K562 (cell line): ENCODE data around the gene HSD17B1. TPM values are rescaled to one million over a fixed set of nuclear protein-coding genes. Genes with fewer than 3 reads are reported as not detected.
A peak's percentile ranks its signal among the peaks of the same experiment; 100 is the strongest.

ENCODE experiments used
- ATAC-seq: fragments of 200-7000 bp; cut with Tn5 transposase; 3 replicates; pipeline ENCODE4 v1.9.1; 2020; ENCODE audit warnings: moderate library complexity
- BruUV-seq: library from RNA; stranded (reverse); fragments of 400-500 nt; replicated peaks from 2 replicates; lab custom pipeline; 2021; lab: Mats Ljungman, UMichigan
- CTCF ChIA-PET: fragments of 300-600 bp; formaldehyde crosslinking; extraction: SDS; loops from one replicate; lab custom pipeline; 2021; ENCODE audit warnings: low intra/inter-chr PET ratio; lab: Yijun Ruan, JAX
- POLR2A ChIA-PET: fragments of 300-600, 350-650 bp; sonication (Branson Sonifier 250); formaldehyde crosslinking; extraction: SDS; loops from one replicate; lab custom pipeline; 2021; ENCODE audit warnings: antibody characterized with exemption, inconsistent platforms; lab: Yijun Ruan, JAX
- DNase-seq, 4 experiments: peaks; one replicate each; pipeline versions ENCODE4 v3.0.0 to v3.0.0-alpha.2; 2011 to 2018; ENCODE audit warnings: low spot score in 3 of 4, mixed read lengths in 3 of 4; ENCODE audit errors: extremely low read depth in 1 of 4
- FAIRE-seq: peaks from 2 replicates; lab custom pipeline; 2011; peaks lifted over from hg19 to GRCh38; lab: Jason Lieb, UNC
- H2AFZ ChIP-seq: 2 replicates; pipeline ENCODE4 v1.6.0; 2011; ENCODE audit warnings: low read depth, low read length, control low read depth, inconsistent platforms
- H3K27ac ChIP-seq: fragments of 200-600 bp; 3 replicates; pipeline ENCODE4 v1.8.0; 2011; ENCODE audit warnings: low read depth, mild to moderate bottlenecking, control low read depth, inconsistent platforms, low read length, moderate library complexity, mixed read lengths; ENCODE audit errors: extremely low read depth
- H3K27me3 ChIP-seq, 2 experiments: fragments of 300-600 bp in 1 of 2; 2 replicates in 1 of 2; 3 replicates in 1 of 2; pipeline versions ENCODE4 v1.6.0 to v1.8.0; 2011; ENCODE audit warnings: inconsistent platforms in 2 of 2, low read length in 2 of 2, mild to moderate bottlenecking in 1 of 2, mixed read lengths in 1 of 2, moderate library complexity in 1 of 2; ENCODE audit not compliant: control insufficient read depth in 2 of 2, insufficient read depth in 2 of 2
- H3K36me3 ChIP-seq: fragments of 300-600 bp; 3 replicates; pipeline ENCODE4 v1.8.0; 2011; ENCODE audit warnings: mild to moderate bottlenecking, low read length, inconsistent platforms; ENCODE audit not compliant: control insufficient read depth, insufficient read depth
- H3K4me1 ChIP-seq, 2 experiments: fragments of 200-600 bp in 1 of 2; replicated peaks in 1 of 2; 2 replicates in 1 of 2; 3 replicates in 1 of 2; pipeline versions ENCODE4 v1.5.1 to v1.8.0; 2011; ENCODE audit warnings: inconsistent platforms in 2 of 2, low read length in 2 of 2, mild to moderate bottlenecking in 1 of 2, mixed read lengths in 1 of 2, moderate library complexity in 1 of 2; ENCODE audit not compliant: control insufficient read depth in 2 of 2, insufficient read depth in 2 of 2
- H3K4me2 ChIP-seq: 2 replicates; pipeline ENCODE4 v1.6.1; 2011; ENCODE audit warnings: low read length, control low read depth, inconsistent platforms, mixed read lengths; ENCODE audit not compliant: insufficient read depth
- H3K4me3 ChIP-seq: fragments of 200-600 bp; sonication (generic), shearing (Covaris generic); 2 replicates; pipeline ENCODE4 v1.5.1; 2016; ENCODE audit warnings: control low read depth, inconsistent platforms
- H3K79me2 ChIP-seq: fragments of 200-600 bp; 3 replicates; pipeline ENCODE4 v1.8.0; 2011; ENCODE audit warnings: low read length, inconsistent platforms; ENCODE audit not compliant: control insufficient read depth, insufficient read depth
- H3K9ac ChIP-seq, 2 experiments: 2 replicates each; pipeline versions ENCODE4 v1.6.0 to v1.6.1; 2011; ENCODE audit warnings: low read depth in 2 of 2, low read length in 2 of 2, control low read depth in 1 of 2, inconsistent platforms in 1 of 2, mild to moderate bottlenecking in 1 of 2, mixed read lengths in 1 of 2; ENCODE audit not compliant: insufficient read depth in 1 of 2
- H3K9me1 ChIP-seq: one replicate; pipeline ENCODE4 v1.6.0; 2011; ENCODE audit warnings: inconsistent platforms, mild to moderate bottlenecking, low read length, moderate library complexity; ENCODE audit not compliant: control insufficient read depth, insufficient read depth
- H3K9me3 ChIP-seq: replicated peaks from 2 replicates; pipeline ENCODE4 v1.5.1; 2011; ENCODE audit warnings: low read depth, low read length, inconsistent platforms; ENCODE audit not compliant: control insufficient read depth, insufficient read depth
- H4K20me1 ChIP-seq: replicated peaks from 2 replicates; pipeline ENCODE4 v1.6.1; 2011; ENCODE audit warnings: low read length, inconsistent platforms, mixed read lengths; ENCODE audit not compliant: control insufficient read depth, insufficient read depth
- EP400 ChIP-seq: fragments of 450-650 bp; IDR thresholded peaks from 2 replicates; pipeline ENCODE4 v1.6.1; 2017; ENCODE audit warnings: antibody characterized with exemption, mild to moderate bottlenecking, moderate library complexity
- EZH2 ChIP-seq: IDR thresholded peaks from 2 replicates; pipeline ENCODE4 v1.6.1; 2012; ENCODE audit warnings: low read depth, mild to moderate bottlenecking, inconsistent platforms, low read length, borderline replicate concordance
- ILK ChIP-seq: fragments of 450-650 bp; IDR thresholded peaks from 2 replicates; pipeline ENCODE4 v1.6.1; 2016; ENCODE audit warnings: missing genetic modification characterization, low read depth, mild to moderate bottlenecking, missing compliant biosample characterization, moderate library complexity, borderline replicate concordance
- KLF6 ChIP-seq: fragments of 250-450 bp; sonication (Bioruptor Pico); IDR thresholded peaks from 2 replicates; pipeline ENCODE4 v1.4.0; 2020; ENCODE audit warnings: mild to moderate bottlenecking, moderate library complexity, borderline replicate concordance
- MAFG ChIP-seq: fragments of 450-650 bp; conservative IDR thresholded peaks from 2 replicates; pipeline ENCODE4 v1.6.1; 2016; ENCODE audit warnings: missing genetic modification characterization, missing compliant biosample characterization
- MTA2 ChIP-seq: fragments of 450-650 bp; IDR thresholded peaks from 2 replicates; pipeline ENCODE4 v1.6.1; 2016; ENCODE audit warnings: low read depth
- NEUROD1 ChIP-seq: fragments of 150-350 bp; IDR thresholded peaks from 2 replicates; pipeline ENCODE4 v1.6.1; 2014; ENCODE audit warnings: borderline replicate concordance, low read length, low read depth; ENCODE audit not compliant: partially characterized antibody
- PCBP1 ChIP-seq: fragments of 200-400 bp; formaldehyde crosslinking; IDR thresholded peaks from 2 replicates; pipeline ENCODE4 v1.6.1; 2018; ENCODE audit warnings: mild to moderate bottlenecking, low read depth, low read length; ENCODE audit not compliant: poor library complexity, severe bottlenecking
- POLR2A ChIP-seq: fragments of 450-650 bp; conservative IDR thresholded peaks from 2 replicates; pipeline ENCODE4 v1.6.1; 2016
- POLR2G ChIP-seq: fragments of 200-400 bp; formaldehyde crosslinking; IDR thresholded peaks from 2 replicates; pipeline ENCODE4 v1.6.1; 2017; ENCODE audit warnings: low read depth, mild to moderate bottlenecking, antibody characterized with exemption, low read length, moderate library complexity
- ZC3H11A ChIP-seq: IDR thresholded peaks from 2 replicates; pipeline ENCODE4 v1.6.1; 2012; ENCODE audit warnings: low read depth, low read length, improper control_type of control experiment
- ZKSCAN1 ChIP-seq: fragments of 150-350 bp; IDR thresholded peaks from 2 replicates; pipeline ENCODE4 v1.6.1; 2016; ENCODE audit warnings: low read depth, low read length
- WGBS: fragments of 100-300 bp; shearing (Covaris generic); methylation state at CpG from one replicate; pipeline ENCODE4 v1.1.6; 2016; ENCODE audit warnings: low coverage, mixed read lengths; ENCODE audit not compliant: insufficient coverage; ENCODE audit errors: missing lambda C conversion rate; 5-methylcytosine and 5-hydroxymethylcytosine counted together
- in situ Hi-C: fragments of 300-500 bp; cut with MboI; formaldehyde crosslinking; loops from 4 replicates; pipeline ENCODE4 v1.15.0; 2018; ENCODE audit warnings: inconsistent platforms, mixed read lengths
- intact Hi-C: fragments of 100-400 bp; cut with micrococcal nuclease; formaldehyde crosslinking; loops from 2 replicates; pipeline ENCODE4 v1.14.2; 2022
- polyA plus RNA-seq, 8 experiments: library from polyadenylated mRNA; depleted of rRNA in 4 of 8; stranded (reverse) in 5 of 8; unstranded in 3 of 8; fragments of >200 nt; fragmentation: Nextera tagmentation in 2 of 8; fragmentation: Illumina TruSeq in 1 of 8; extraction: Ambion mirVana in 2 of 8; extraction: Trizol in 1 of 8; gene quantifications; 2 replicates each; pipeline versions ENCODE4 v1.2.1 to v1.2.3, GENCODE V29; 2011 to 2014; ENCODE audit warnings: inconsistent platforms in 1 of 8, missing spikeins in 1 of 8
- total RNA-seq, 7 experiments: library from RNA; depleted of rRNA in 6 of 7; stranded (reverse); fragments of >200 nt in 6 of 7; fragmentation: Illumina TruSeq in 2 of 7; extraction: Trizol in 2 of 7; gene quantifications; 2 replicates each; pipeline versions ENCODE4 v1.2.1 to v1.2.3, GENCODE V29; 2011 to 2021; ENCODE audit warnings: low replicate concordance in 1 of 7

The HSD17B1 gene
- total and polyA plus RNA-seq, 9 of the 15 experiments (the other 6 are each of a cell fraction or from before 2014, with no cell fraction given): 0.55 to 21.1 (median 3.6) TPM

DNA sequence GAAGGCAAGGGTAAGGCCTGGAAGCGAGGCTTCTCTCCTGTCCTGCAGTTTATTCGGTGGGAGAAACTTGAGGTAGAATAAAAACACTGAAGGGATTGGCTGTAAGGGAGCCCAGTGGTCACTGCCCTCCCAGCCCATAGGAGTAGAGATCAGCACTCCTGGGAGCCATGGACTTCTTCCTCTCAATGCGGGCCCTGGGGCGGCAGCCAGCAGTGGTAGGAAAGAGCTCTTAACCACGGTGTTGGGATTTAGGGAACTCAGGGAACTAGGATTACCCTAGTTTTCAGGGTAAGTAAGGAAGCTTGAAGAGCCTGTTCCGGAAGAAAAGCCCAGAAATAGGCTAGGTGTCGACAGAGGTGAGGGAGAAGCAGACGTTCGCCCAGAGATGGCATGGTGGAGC lies 40.5 kb upstream of the HSD17B1 start:
- 90% methylated on average over 9 of the region's 9 CpGs for WGBS
- ChIA-PET CTCF (no interaction called here), POLR2A (interaction anchor here (0.6 to 2.9 kb wide), 3 partner anchors 8 to 95 kb away, joined by 3 to 9 read pairs (median 9); no protein-coding TSS in a partner anchor)
- peaks cover 3% of the 10 kb centered on the region; the same call in 1 of the 3 replicates for H3K79me2 ChIP-seq
- no peak overlapping the region for H3K9ac ChIP-seq
- intact Hi-C loops: no loop called here
- ATAC-seq (no peak), FAIRE-seq (no peak), DNase-seq (peak in 1 of 4 experiments; percentile 6)
- H3K9me1 ChIP-seq: no peaks in the 10 kb centered on the region
- H3K4me2 ChIP-seq: no peak overlapping the region
- no peak overlapping the region; the same call in 2 of the 3 replicates for H3K27ac ChIP-seq
- H3K36me3 ChIP-seq: peaks cover 89% of the 10 kb centered on the region
- BruUV-seq: no TSS peak
- no peak overlapping the region for H2AFZ ChIP-seq
- H3K9me3 ChIP-seq: no peaks in the 10 kb centered on the region
- in situ Hi-C loops: no loop called here
- no peaks in the 10 kb centered on the region for H3K27me3 ChIP-seq
- H3K4me1 ChIP-seq: peaks cover 16 to 20% of the 10 kb centered on the region in 2 experiments
- H4K20me1 ChIP-seq: no peaks in the 10 kb centered on the region; the same call in 1 of the 2 replicates
- TF ChIP-seq ZC3H11A (no peak), MAFG (no peak), POLR2A (0 out of 2 replicates have a peak, but pooled peaks have one; percentile 6), MTA2 (no peak)
- no peak overlapping the region for H3K4me3 ChIP-seq

DNA sequence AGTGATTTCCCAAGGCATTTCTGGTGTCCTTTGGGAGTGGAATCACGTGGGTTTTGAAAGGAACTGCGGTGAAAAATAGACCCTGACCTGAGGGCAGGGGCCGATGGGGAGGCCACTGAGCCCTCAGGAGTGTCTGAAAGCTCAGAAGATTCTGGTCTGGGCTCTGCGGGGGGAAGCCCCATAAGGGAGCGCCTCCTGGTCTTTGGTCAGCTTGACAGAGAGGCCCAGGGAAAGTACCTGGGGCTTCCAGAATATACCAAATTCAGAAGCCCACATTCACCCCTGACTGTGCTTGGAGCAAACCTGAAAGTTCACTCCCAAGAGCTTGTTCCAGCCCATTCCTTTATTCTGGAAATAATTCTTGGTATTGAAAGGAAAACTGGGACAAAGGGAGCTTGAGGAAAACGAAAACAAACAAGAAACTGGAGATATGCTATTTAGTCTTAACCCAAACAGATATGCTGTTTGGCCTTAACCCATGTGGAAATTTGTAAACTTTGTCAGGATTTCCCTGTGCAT lies 39.9 kb upstream of the HSD17B1 start:
- no peaks in the 10 kb centered on the region; the same call in 1 of the 2 replicates for H4K20me1 ChIP-seq
- no peak for TF ChIP-seq KLF6 (CRISPR knock-in tag)
- no peak for TF ChIP-seq NEUROD1
- peak; percentile 8; the same call in 1 of the 2 replicates for TF ChIP-seq POLR2G
- TF ChIP-seq ILK (tag): no peak
- no peak for TF ChIP-seq EZH2
- no peak for TF ChIP-seq ZKSCAN1
- TF ChIP-seq PCBP1: no peak
- no peak for TF ChIP-seq EP400
- CTCF ChIA-PET: no interaction called here
- DNase-seq (no peak), FAIRE-seq (no peak), ATAC-seq (no peak)
- POLR2A ChIA-PET: interaction anchor here (0.6 to 2.9 kb wide), 3 partner anchors 19 to 96 kb away, joined by 3 to 9 read pairs (median 3); no protein-coding TSS in a partner anchor
- H3K27me3 ChIP-seq: no peaks in the 10 kb centered on the region
- H3K79me2 ChIP-seq: peaks cover 6% of the 10 kb centered on the region; the same call in 1 of the 3 replicates
- no TSS peak for BruUV-seq
- in situ Hi-C loops (no loop called here), intact Hi-C loops (no loop called here)
- peaks cover 88% of the 10 kb centered on the region for H3K36me3 ChIP-seq
- H3K4me2 ChIP-seq: no peak overlapping the region
- H3K9me1 ChIP-seq: peaks cover 2% of the 10 kb centered on the region
- H3K27ac ChIP-seq: no peak overlapping the region; the same call in 2 of the 3 replicates
- H3K9ac ChIP-seq: peak overlapping the region in 1 of 2 experiments; percentile 8; a peak in 1 of 4 replicates
- no peak overlapping the region for H3K4me3 ChIP-seq
- WGBS: 83% methylated on average over 6 of the region's 6 CpGs
- no peak overlapping the region for H2AFZ ChIP-seq
- peaks cover 21 to 24% of the 10 kb centered on the region in 2 experiments for H3K4me1 ChIP-seq
- H3K9me3 ChIP-seq: no peaks in the 10 kb centered on the region
